Measurements from ENCODE around the gene AMIGO1.
A peak's percentile ranks its signal among the peaks of the same experiment; 100 is the strongest.

AMIGO1 gene

GRCh38 chr1:109531826-109532364 is 22.4 kb upstream of the AMIGO1 start:
- no peak for DNase-seq

GRCh38 chr1:109531380-109531779 is 21.9 kb upstream of the AMIGO1 start:
- no peak for DNase-seq

GRCh38 chr1:109530457-109531087 is 21.0 kb upstream of the AMIGO1 start:
- no peak for DNase-seq

- DNase-seq, result no peak
Observed at GRCh38 chr1:109529881-109530456, 20.4 kb upstream of the AMIGO1 start.

- no peak for DNase-seq
Observed at GRCh38 chr1:109528712-109529111, 19.2 kb upstream of the AMIGO1 start.

GRCh38 chr1:109527846-109528695 is 18.5 kb upstream of the AMIGO1 start:
- DNase-seq, result no peak

- DNase-seq, result no peak
Observed at GRCh38 chr1:109527098-109527811, 17.7 kb upstream of the AMIGO1 start.

- peak; percentile 50 for DNase-seq
Observed at GRCh38 chr1:109523706-109524105, 14.2 kb upstream of the AMIGO1 start.

- no peak for DNase-seq
Observed at GRCh38 chr1:109522026-109522425, 12.5 kb upstream of the AMIGO1 start.

GRCh38 chr1:109521002-109521951 is 11.8 kb upstream of the AMIGO1 start:
- no peak for DNase-seq

GRCh38 chr1:109517337-109517736 is 7.8 kb upstream of the AMIGO1 start:
- no peak for DNase-seq

- DNase-seq, result no peak
Observed at GRCh38 chr1:109516872-109517271, 7.3 kb upstream of the AMIGO1 start.

GRCh38 chr1:109514846-109515245 is 5.3 kb upstream of the AMIGO1 start:
- no peak for DNase-seq

GRCh38 chr1:109513110-109513710 is 3.7 kb upstream of the AMIGO1 start:
- DNase-seq, result no peak

GRCh38 chr1:109508873-109509175 is 703 bp downstream of the AMIGO1 start:
- DNase-seq, result no peak

- no peak for DNase-seq
Observed at GRCh38 chr1:109508001-109508872, 1.3 kb downstream of the AMIGO1 start.

- no peak for DNase-seq
Observed at GRCh38 chr1:109504974-109505373, 4.6 kb downstream of the AMIGO1 start.

- DNase-seq, result no peak
Observed at GRCh38 chr1:109503935-109504334, 5.6 kb downstream of the AMIGO1 start.

GRCh38 chr1:109502364-109502851 is 7.1 kb downstream of the AMIGO1 start:
- DNase-seq, result no peak

GRCh38 chr1:109501644-109502363 is 7.7 kb downstream of the AMIGO1 start:
- DNase-seq, result peak; percentile 73

All from OCI-M1 (cell line).